ENCODE measurements around the gene CAST. TPM values are rescaled to one million over a fixed set of nuclear protein-coding genes. Genes with fewer than 3 reads are reported as not detected.

CAST gene
- total and polyA plus RNA-seq, 10 donors: 30.0 to 233 (median 185) TPM

- Histone ChIP-seq H3K36me3 (no peaks in the 10 kb centered on the region), H3K27ac (no peak overlapping the region), H3K4me3 (no peak overlapping the region), H3K9me3 (no peaks in the 10 kb centered on the region), H3K4me1 (peaks cover 0 to 46% (median 11%) of the 10 kb centered on the region in 6 donors), H3K27me3 (replicated peaks in 1 of 7) (peaks cover 0 to 12% (median 0%) of the 10 kb centered on the region in 7 donors)
- 60 to 83% (median 80%) methylated on average over 3 of the region's 3 CpGs for WGBS, 5 donors
- TF ChIP-seq POLR2AphosphoS5 (IDR thresholded peaks at IDR 0.05) (no peak), POLR2A (IDR thresholded peaks at IDR 0.05) (no peak), CTCF (IDR thresholded peaks at IDR 0.05 in 8 of 11, conservative IDR thresholded peaks at IDR 0.05 in 3 of 11) (no peak)
- intact Hi-C loops (cut with DNase I; ENCODE audit: low total_unique reads): no loop called here
- no peak for DNase-seq
Observed at GRCh38 chr5:96655085-96655484, 7.1 kb upstream of the CAST start.

GRCh38 chr5:96655506-96655905, 6.7 kb upstream of the CAST start:
- Histone ChIP-seq H3K27me3 (replicated peaks in 1 of 7) (peaks cover 0 to 12% (median 0%) of the 10 kb centered on the region in 7 donors), H3K4me1 (peaks cover 0 to 47% (median 12%) of the 10 kb centered on the region in 6 donors), H3K27ac (no peak overlapping the region), H3K4me3 (no peak overlapping the region), H3K36me3 (no peaks in the 10 kb centered on the region), H3K9me3 (no peaks in the 10 kb centered on the region)
- no peak for DNase-seq
- TF ChIP-seq CTCF (IDR thresholded peaks at IDR 0.05 in 8 of 11, conservative IDR thresholded peaks at IDR 0.05 in 3 of 11) (no peak), POLR2A (IDR thresholded peaks at IDR 0.05) (no peak), POLR2AphosphoS5 (IDR thresholded peaks at IDR 0.05) (no peak)
- WGBS, 5 donors: 82 to 98% (median 89%) methylated on average over 1 of the region's 1 CpG
- intact Hi-C loops (cut with DNase I; ENCODE audit: low total_unique reads): no loop called here

- TF ChIP-seq CTCF (IDR thresholded peaks at IDR 0.05 in 8 of 11, conservative IDR thresholded peaks at IDR 0.05 in 3 of 11) (no peak), POLR2A (IDR thresholded peaks at IDR 0.05) (no peak), POLR2AphosphoS5 (IDR thresholded peaks at IDR 0.05) (no peak)
- peaks cover 0 to 12% (median 0%) of the 10 kb centered on the region in 7 donors for H3K27me3 ChIP-seq (replicated peaks in 1 of 7)
- peaks cover 0 to 61% (median 20%) of the 10 kb centered on the region in 6 donors for H3K4me1 ChIP-seq
- H3K36me3 ChIP-seq: no peaks in the 10 kb centered on the region
- intact Hi-C loops (cut with DNase I; ENCODE audit: low total_unique reads): no loop called here
- peak overlapping the region in 3 of 8 donors; percentile 4 to 31 (median 14) for H3K27ac ChIP-seq
- WGBS, 5 donors: 38 to 55% (median 47%) methylated on average over 3 of the region's 3 CpGs
- no peaks in the 10 kb centered on the region for H3K9me3 ChIP-seq
- no peak overlapping the region for H3K4me3 ChIP-seq
- no peak for DNase-seq
Observed at GRCh38 chr5:96657068-96657467, 5.1 kb upstream of the CAST start.

GRCh38 chr5:96658272-96658671, 3.9 kb upstream of the CAST start:
- H3K9me3 ChIP-seq: no peaks in the 10 kb centered on the region
- H3K4me1 ChIP-seq: peaks cover 0 to 64% (median 23%) of the 10 kb centered on the region in 6 donors
- no peak overlapping the region for H3K27ac ChIP-seq
- no peaks in the 10 kb centered on the region for H3K36me3 ChIP-seq
- H3K4me3 ChIP-seq: no peak overlapping the region
- peaks cover 0 to 6% (median 0%) of the 10 kb centered on the region in 7 donors for H3K27me3 ChIP-seq (replicated peaks in 1 of 7)
- TF ChIP-seq POLR2A (IDR thresholded peaks at IDR 0.05): no peak
- TF ChIP-seq CTCF (IDR thresholded peaks at IDR 0.05 in 8 of 11, conservative IDR thresholded peaks at IDR 0.05 in 3 of 11): no peak
- TF ChIP-seq POLR2AphosphoS5 (IDR thresholded peaks at IDR 0.05): no peak
- intact Hi-C loops (cut with DNase I; ENCODE audit: low total_unique reads): no loop called here
- WGBS, 5 donors: 84 to 91% (median 86%) methylated on average over 1 of the region's 1 CpG
- DNase-seq: no peak

Measured in spleen (tissue), 11 donors.